ENCODE measurements around the gene PFKFB4.
A peak's percentile ranks its signal among the peaks of the same experiment; 100 is the strongest.

Gene PFKFB4

DNA sequence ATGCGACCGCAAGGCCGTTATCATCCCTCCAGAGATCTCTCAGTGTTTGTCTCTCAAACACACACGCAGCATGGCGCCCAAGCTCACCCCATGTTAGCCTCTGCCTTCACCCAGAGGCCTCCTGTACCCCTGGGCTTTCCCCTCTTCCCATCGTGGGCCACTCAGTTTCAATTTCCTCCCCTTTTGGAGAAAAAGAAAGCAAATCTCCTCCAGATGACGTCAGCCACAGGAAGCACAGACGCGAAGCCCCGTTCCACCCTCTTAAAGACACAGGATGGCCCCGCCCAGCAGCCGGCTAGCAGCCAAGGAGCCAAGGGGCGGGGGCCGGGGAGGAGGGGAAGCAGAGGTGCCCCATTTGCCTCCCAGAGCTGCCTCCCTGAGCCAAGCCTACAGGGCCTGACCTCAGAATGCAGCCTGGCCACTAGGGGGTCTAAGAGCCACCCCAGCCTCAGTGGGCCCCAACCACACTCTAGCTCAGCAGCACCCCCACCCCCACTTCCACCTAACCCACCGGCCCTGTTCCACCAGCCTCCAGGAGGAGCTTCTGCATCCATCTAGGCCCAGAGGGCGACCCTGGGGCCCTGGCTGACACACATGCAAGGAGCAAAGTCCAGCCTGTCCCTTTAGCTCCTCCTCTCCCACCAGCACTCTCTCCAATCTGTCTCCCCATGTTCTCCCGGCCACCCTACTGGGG is 83.5 kb downstream of the PFKFB4 start (continued):
- TF ChIP-seq, protein P1, sequence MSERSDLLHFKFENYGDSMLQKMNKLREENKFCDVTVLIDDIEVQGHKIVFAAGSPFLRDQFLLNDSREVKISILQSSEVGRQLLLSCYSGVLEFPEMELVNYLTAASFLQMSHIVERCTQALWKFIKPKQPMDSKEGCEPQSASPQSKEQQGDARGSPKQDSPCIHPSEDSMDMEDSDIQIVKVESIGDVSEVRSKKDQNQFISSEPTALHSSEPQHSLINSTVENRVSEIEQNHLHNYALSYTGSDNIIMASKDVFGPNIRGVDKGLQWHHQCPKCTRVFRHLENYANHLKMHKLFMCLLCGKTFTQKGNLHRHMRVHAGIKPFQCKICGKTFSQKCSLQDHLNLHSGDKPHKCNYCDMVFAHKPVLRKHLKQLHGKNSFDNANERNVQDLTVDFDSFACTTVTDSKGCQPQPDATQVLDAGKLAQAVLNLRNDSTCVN (tag by site-specific recombination; optimal IDR thresholded peaks at IDR 0.05) = peak; percentile 11
- TF ChIP-seq, protein P2, sequence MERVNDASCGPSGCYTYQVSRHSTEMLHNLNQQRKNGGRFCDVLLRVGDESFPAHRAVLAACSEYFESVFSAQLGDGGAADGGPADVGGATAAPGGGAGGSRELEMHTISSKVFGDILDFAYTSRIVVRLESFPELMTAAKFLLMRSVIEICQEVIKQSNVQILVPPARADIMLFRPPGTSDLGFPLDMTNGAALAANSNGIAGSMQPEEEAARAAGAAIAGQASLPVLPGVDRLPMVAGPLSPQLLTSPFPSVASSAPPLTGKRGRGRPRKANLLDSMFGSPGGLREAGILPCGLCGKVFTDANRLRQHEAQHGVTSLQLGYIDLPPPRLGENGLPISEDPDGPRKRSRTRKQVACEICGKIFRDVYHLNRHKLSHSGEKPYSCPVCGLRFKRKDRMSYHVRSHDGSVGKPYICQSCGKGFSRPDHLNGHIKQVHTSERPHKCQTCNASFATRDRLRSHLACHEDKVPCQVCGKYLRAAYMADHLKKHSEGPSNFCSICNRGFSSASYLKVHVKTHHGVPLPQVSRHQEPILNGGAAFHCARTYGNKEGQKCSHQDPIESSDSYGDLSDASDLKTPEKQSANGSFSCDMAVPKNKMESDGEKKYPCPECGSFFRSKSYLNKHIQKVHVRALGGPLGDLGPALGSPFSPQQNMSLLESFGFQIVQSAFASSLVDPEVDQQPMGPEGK (tag by site-specific recombination; IDR thresholded peaks at IDR 0.05) = peak; percentile 89
- TF ChIP-seq GLIS1 (tag by site-specific recombination; IDR thresholded peaks at IDR 0.05) (peak; percentile 75), ZFP69B (tag by site-specific recombination; IDR thresholded peaks at IDR 0.05) (peak; percentile 51), ZNF423 (tag by site-specific recombination; IDR thresholded peaks at IDR 0.05) (0 out of 2 replicates have a peak, but pooled peaks have one; percentile 20), ZNF777 (tag by site-specific recombination; IDR thresholded peaks at IDR 0.05; ENCODE audit: borderline replicate concordance) (no peak), ZNF214 (tag by site-specific recombination; IDR thresholded peaks at IDR 0.05; ENCODE audit: borderline replicate concordance) (no peak), ZNF146 (tag by site-specific recombination; IDR thresholded peaks at IDR 0.05) (no peak), ZNF341 (tag by site-specific recombination; IDR thresholded peaks at IDR 0.05; ENCODE audit: low read depth) (no peak), OSR2 (tag by site-specific recombination; IDR thresholded peaks at IDR 0.05) (no peak; the same call in 1 of the 2 replicates), WT1 (tag by site-specific recombination; IDR thresholded peaks at IDR 0.05) (peak; percentile 60; the same call in 1 of the 2 replicates), ZNF623 (tag by site-specific recombination; IDR thresholded peaks at IDR 0.05) (no peak), ZBTB17 (tag by site-specific recombination; IDR thresholded peaks at IDR 0.05) (peak; percentile 50), ZBTB21 (tag by site-specific recombination; IDR thresholded peaks at IDR 0.05) (peak; percentile 91), SETDB1 (IDR thresholded peaks at IDR 0.05; ENCODE audit: insufficient read length, low read length) (no peak), KLF8 (tag by site-specific recombination; IDR thresholded peaks at IDR 0.05) (peak; percentile 67; the same call in 1 of the 2 replicates), HOXD13 (CRISPR knock-in tag; IDR thresholded peaks at IDR 0.05; ENCODE audit: borderline replicate concordance) (no peak), SP3 (tag by site-specific recombination; IDR thresholded peaks at IDR 0.05) (peak; percentile 67), ZNF837 (tag by site-specific recombination; IDR thresholded peaks at IDR 0.05) (no peak), ZNF585B (tag by site-specific recombination; IDR thresholded peaks at IDR 0.05) (no peak), GLIS2 (tag by site-specific recombination; IDR thresholded peaks at IDR 0.05) (peak; percentile 87), ZNF600 (tag by site-specific recombination; IDR thresholded peaks at IDR 0.05) (no peak), ZNF785 (tag by site-specific recombination; IDR thresholded peaks at IDR 0.05) (no peak), ZNF221 (tag by site-specific recombination; IDR thresholded peaks at IDR 0.05; ENCODE audit: borderline replicate concordance) (no peak), ZFP37 (tag by site-specific recombination; IDR thresholded peaks at IDR 0.05) (no peak), ZNF426 (tag by site-specific recombination; IDR thresholded peaks at IDR 0.05) (no peak)
- TF ChIP-seq, protein P3, sequence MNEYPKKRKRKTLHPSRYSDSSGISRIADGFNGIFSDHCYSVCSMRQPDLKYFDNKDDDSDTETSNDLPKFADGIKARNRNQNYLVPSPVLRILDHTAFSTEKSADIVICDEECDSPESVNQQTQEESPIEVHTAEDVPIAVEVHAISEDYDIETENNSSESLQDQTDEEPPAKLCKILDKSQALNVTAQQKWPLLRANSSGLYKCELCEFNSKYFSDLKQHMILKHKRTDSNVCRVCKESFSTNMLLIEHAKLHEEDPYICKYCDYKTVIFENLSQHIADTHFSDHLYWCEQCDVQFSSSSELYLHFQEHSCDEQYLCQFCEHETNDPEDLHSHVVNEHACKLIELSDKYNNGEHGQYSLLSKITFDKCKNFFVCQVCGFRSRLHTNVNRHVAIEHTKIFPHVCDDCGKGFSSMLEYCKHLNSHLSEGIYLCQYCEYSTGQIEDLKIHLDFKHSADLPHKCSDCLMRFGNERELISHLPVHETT (tag by site-specific recombination; IDR thresholded peaks at IDR 0.05) = 0 out of 2 replicates have a peak, but pooled peaks have one; percentile 26
- TF ChIP-seq, protein P4, sequence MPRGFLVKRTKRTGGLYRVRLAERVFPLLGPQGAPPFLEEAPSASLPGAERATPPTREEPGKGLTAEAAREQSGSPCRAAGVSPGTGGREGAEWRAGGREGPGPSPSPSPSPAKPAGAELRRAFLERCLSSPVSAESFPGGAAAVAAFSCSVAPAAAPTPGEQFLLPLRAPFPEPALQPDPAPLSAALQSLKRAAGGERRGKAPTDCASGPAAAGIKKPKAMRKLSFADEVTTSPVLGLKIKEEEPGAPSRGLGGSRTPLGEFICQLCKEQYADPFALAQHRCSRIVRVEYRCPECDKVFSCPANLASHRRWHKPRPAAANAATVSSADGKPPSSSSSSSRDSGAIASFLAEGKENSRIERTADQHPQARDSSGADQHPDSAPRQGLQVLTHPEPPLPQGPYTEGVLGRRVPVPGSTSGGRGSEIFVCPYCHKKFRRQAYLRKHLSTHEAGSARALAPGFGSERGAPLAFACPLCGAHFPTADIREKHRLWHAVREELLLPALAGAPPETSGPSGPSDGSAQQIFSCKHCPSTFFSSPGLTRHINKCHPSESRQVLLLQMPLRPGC (tag by site-specific recombination; IDR thresholded peaks at IDR 0.05) = 0 out of 2 replicates have a peak, but pooled peaks have one; percentile 16
- TF ChIP-seq, protein P5, sequence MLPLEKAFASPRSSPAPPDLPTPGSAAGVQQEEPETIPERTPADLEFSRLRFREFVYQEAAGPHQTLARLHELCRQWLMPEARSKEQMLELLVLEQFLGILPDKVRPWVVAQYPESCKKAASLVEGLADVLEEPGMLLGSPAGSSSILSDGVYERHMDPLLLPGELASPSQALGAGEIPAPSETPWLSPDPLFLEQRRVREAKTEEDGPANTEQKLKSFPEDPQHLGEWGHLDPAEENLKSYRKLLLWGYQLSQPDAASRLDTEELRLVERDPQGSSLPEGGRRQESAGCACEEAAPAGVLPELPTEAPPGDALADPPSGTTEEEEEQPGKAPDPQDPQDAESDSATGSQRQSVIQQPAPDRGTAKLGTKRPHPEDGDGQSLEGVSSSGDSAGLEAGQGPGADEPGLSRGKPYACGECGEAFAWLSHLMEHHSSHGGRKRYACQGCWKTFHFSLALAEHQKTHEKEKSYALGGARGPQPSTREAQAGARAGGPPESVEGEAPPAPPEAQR (tag by site-specific recombination; IDR thresholded peaks at IDR 0.05) = no peak
- TF ChIP-seq, protein P6, sequence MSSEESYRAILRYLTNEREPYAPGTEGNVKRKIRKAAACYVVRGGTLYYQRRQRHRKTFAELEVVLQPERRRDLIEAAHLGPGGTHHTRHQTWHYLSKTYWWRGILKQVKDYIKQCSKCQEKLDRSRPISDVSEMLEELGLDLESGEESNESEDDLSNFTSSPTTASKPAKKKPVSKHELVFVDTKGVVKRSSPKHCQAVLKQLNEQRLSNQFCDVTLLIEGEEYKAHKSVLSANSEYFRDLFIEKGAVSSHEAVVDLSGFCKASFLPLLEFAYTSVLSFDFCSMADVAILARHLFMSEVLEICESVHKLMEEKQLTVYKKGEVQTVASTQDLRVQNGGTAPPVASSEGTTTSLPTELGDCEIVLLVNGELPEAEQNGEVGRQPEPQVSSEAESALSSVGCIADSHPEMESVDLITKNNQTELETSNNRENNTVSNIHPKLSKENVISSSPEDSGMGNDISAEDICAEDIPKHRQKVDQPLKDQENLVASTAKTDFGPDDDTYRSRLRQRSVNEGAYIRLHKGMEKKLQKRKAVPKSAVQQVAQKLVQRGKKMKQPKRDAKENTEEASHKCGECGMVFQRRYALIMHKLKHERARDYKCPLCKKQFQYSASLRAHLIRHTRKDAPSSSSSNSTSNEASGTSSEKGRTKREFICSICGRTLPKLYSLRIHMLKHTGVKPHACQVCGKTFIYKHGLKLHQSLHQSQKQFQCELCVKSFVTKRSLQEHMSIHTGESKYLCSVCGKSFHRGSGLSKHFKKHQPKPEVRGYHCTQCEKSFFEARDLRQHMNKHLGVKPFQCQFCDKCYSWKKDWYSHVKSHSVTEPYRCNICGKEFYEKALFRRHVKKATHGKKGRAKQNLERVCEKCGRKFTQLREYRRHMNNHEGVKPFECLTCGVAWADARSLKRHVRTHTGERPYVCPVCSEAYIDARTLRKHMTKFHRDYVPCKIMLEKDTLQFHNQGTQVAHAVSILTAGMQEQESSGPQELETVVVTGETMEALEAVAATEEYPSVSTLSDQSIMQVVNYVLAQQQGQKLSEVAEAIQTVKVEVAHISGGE (tag by site-specific recombination; conservative IDR thresholded peaks at IDR 0.05; ENCODE audit: low read depth) = 0 out of 2 replicates have a peak, but pooled peaks have one; percentile 33
